Adipocyte (in vitro differentiated cells): ENCODE measurements around the gene SLC1A2.

Experiments used
- DNase-seq: peaks from one replicate; pipeline ENCODE4 v3.0.0-alpha.2; 2015; ENCODE audit warnings: low read depth
- H3K27me3 ChIP-seq: replicated peaks from 2 replicates; pipeline ENCODE4 v1.7.0; 2013; ENCODE audit warnings: mild to moderate bottlenecking, low read length, moderate library complexity; ENCODE audit not compliant: control insufficient read depth, insufficient read depth
- H3K36me3 ChIP-seq: 2 replicates; pipeline ENCODE4 v1.7.0; 2013; ENCODE audit warnings: low read length, mild to moderate bottlenecking, moderate library complexity; ENCODE audit not compliant: control insufficient read depth, insufficient read depth, severe bottlenecking
- H3K4me1 ChIP-seq: 2 replicates; pipeline ENCODE4 v1.7.0; 2013; ENCODE audit warnings: mild to moderate bottlenecking, low read length, moderate library complexity; ENCODE audit not compliant: control insufficient read depth, insufficient read depth
- H3K4me3 ChIP-seq: 2 replicates; pipeline ENCODE4 v1.7.0; 2013; ENCODE audit warnings: mild to moderate bottlenecking, low read length, moderate library complexity
- H3K9ac ChIP-seq: 2 replicates; pipeline ENCODE4 v1.7.0; 2013; ENCODE audit warnings: mild to moderate bottlenecking, low read length, moderate library complexity
- H3K9me3 ChIP-seq: 2 replicates; pipeline ENCODE4 v1.7.0; 2013; ENCODE audit warnings: mild to moderate bottlenecking, low read length, moderate library complexity; ENCODE audit not compliant: control insufficient read depth

SLC1A2 gene

GRCh38 chr11:35419184-35419829 lies at the start of gene SLC1A2:
TSS of gene SLC1A2 (minus strand) at chr11:35419558. CDS start at chr11:35418966, 592 bp downstream.
- H3K4me1 ChIP-seq = peaks cover 3% of the 10 kb centered on the region
- H3K36me3 ChIP-seq = no peaks in the 10 kb centered on the region
- peak within 1 kb of the TSS; percentile 61 for H3K9ac ChIP-seq
- H3K9me3 ChIP-seq = no peaks in the 10 kb centered on the region
- peak within 1 kb of the TSS; percentile 81 for H3K4me3 ChIP-seq
- DNase-seq = peak; percentile 65
- peaks cover 5% of the 10 kb centered on the region for H3K27me3 ChIP-seq

GRCh38 chr11:35466058-35466457 lies 46.7 kb upstream of the SLC1A2 start:
- H3K9ac ChIP-seq = no peak overlapping the region
- no peak for DNase-seq
- no peak overlapping the region for H3K4me3 ChIP-seq
- no peaks in the 10 kb centered on the region for H3K9me3 ChIP-seq
- H3K4me1 ChIP-seq = no peaks in the 10 kb centered on the region
- no peaks in the 10 kb centered on the region for H3K36me3 ChIP-seq
- H3K27me3 ChIP-seq = no peaks in the 10 kb centered on the region

GRCh38 chr11:35464308-35464707 lies 45.0 kb upstream of the SLC1A2 start:
- H3K4me1 ChIP-seq = no peaks in the 10 kb centered on the region
- H3K36me3 ChIP-seq = no peaks in the 10 kb centered on the region
- H3K9me3 ChIP-seq = no peaks in the 10 kb centered on the region
- peak; percentile 11 for DNase-seq
- no peak overlapping the region for H3K9ac ChIP-seq
- H3K4me3 ChIP-seq = no peak overlapping the region
- H3K27me3 ChIP-seq = no peaks in the 10 kb centered on the region

GRCh38 chr11:35463331-35463751 lies 44.0 kb upstream of the SLC1A2 start:
- DNase-seq = no peak
- Histone ChIP-seq H3K36me3 (no peaks in the 10 kb centered on the region), H3K4me1 (no peaks in the 10 kb centered on the region)

GRCh38 chr11:35461917-35462538 lies 42.7 kb upstream of the SLC1A2 start:
- Histone ChIP-seq H3K27me3 (no peaks in the 10 kb centered on the region), H3K4me3 (no peak overlapping the region), H3K9ac (no peak overlapping the region), H3K9me3 (no peaks in the 10 kb centered on the region), H3K36me3 (no peaks in the 10 kb centered on the region), H3K4me1 (no peaks in the 10 kb centered on the region)
- DNase-seq = no peak

More at GRCh38 chr11:35463331-35463751, 44.0 kb upstream of the SLC1A2 start:
- Histone ChIP-seq H3K4me3 (no peak overlapping the region), H3K9me3 (no peaks in the 10 kb centered on the region), H3K27me3 (no peaks in the 10 kb centered on the region), H3K9ac (no peak overlapping the region)

- no peak overlapping the region for H3K9ac ChIP-seq
- DNase-seq = peak; percentile 29
- H3K4me1 ChIP-seq = no peaks in the 10 kb centered on the region
- H3K27me3 ChIP-seq = no peaks in the 10 kb centered on the region
- no peaks in the 10 kb centered on the region for H3K9me3 ChIP-seq
- no peak overlapping the region for H3K4me3 ChIP-seq
- no peaks in the 10 kb centered on the region for H3K36me3 ChIP-seq
These were observed 40.1 kb upstream of the SLC1A2 start for GRCh38 chr11:35459489-35459888.

- H3K9ac ChIP-seq = no peak overlapping the region
- peak; percentile 51 for DNase-seq
- no peaks in the 10 kb centered on the region for H3K36me3 ChIP-seq
- H3K27me3 ChIP-seq = no peaks in the 10 kb centered on the region
- no peaks in the 10 kb centered on the region for H3K9me3 ChIP-seq
- H3K4me3 ChIP-seq = no peak overlapping the region
- H3K4me1 ChIP-seq = no peaks in the 10 kb centered on the region
These were observed 39.5 kb upstream of the SLC1A2 start for GRCh38 chr11:35458846-35459245.

GRCh38 chr11:35454362-35454761 lies 35.0 kb upstream of the SLC1A2 start:
- H3K9ac ChIP-seq = no peak overlapping the region
- no peaks in the 10 kb centered on the region for H3K9me3 ChIP-seq
- no peak overlapping the region for H3K4me3 ChIP-seq
- no peaks in the 10 kb centered on the region for H3K36me3 ChIP-seq
- H3K4me1 ChIP-seq = no peaks in the 10 kb centered on the region
- no peak for DNase-seq
- H3K27me3 ChIP-seq = no peaks in the 10 kb centered on the region

GRCh38 chr11:35436581-35437250 lies 17.4 kb upstream of the SLC1A2 start:
- no peak for DNase-seq
- peaks cover 4% of the 10 kb centered on the region for H3K4me1 ChIP-seq
- no peak overlapping the region for H3K4me3 ChIP-seq
- H3K9me3 ChIP-seq = no peaks in the 10 kb centered on the region
- H3K27me3 ChIP-seq = no peaks in the 10 kb centered on the region
- no peak overlapping the region for H3K9ac ChIP-seq
- peaks cover 3% of the 10 kb centered on the region for H3K36me3 ChIP-seq

GRCh38 chr11:35433588-35433987 lies 14.2 kb upstream of the SLC1A2 start:
- Histone ChIP-seq H3K9me3 (no peaks in the 10 kb centered on the region), H3K4me1 (peaks cover 3% of the 10 kb centered on the region), H3K27me3 (no peaks in the 10 kb centered on the region), H3K36me3 (peaks cover 5% of the 10 kb centered on the region), H3K9ac (no peak overlapping the region), H3K4me3 (no peak overlapping the region)
- DNase-seq = no peak

- DNase-seq = no peak
- H3K4me1 ChIP-seq = peaks cover 2% of the 10 kb centered on the region
These were observed 13.1 kb upstream of the SLC1A2 start for GRCh38 chr11:35432464-35432863.

More at GRCh38 chr11:35432464-35432863, 13.1 kb upstream of the SLC1A2 start:
- H3K27me3 ChIP-seq = no peaks in the 10 kb centered on the region
- no peak overlapping the region for H3K4me3 ChIP-seq
- peaks cover 5% of the 10 kb centered on the region for H3K36me3 ChIP-seq
- H3K9me3 ChIP-seq = no peaks in the 10 kb centered on the region
- H3K9ac ChIP-seq = no peak overlapping the region
